ENCODE measurements around the gene LANCL1.

The LANCL1 gene

GRCh38 chr2:210460322-210461227, 16.0 kb downstream of the LANCL1 start:
- no peak for DNase-seq (ENCODE audit: low spot score)
- POLR2A ChIA-PET (ENCODE audit: low non-redundant PET), result no interaction called here
- no peak overlapping the region for H3K27ac ChIP-seq
- CTCF ChIA-PET, result no interaction called here
- TF ChIP-seq CTCF (conservative IDR thresholded peaks at IDR 0.05; ENCODE audit: low read depth), result no peak

DNA sequence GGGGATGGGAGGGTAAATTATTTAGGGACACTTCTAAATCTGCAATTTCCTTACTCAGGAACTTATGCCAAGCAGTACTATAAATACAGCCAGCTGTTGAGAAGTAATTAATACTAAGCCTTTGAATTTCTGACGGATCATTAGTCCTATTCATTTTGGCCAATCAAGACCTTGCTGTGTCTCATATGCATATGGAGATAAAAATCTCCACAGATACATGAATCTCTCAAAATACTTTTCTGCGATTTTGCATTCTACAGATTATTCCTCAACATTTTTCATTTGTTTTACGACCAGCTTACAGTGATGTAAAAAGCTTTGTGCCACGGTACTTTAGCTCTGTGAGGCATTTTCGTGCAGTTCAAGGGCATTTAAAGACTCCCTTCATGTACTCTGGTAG, 16.7 kb downstream of the LANCL1 start:
- no peak for TF ChIP-seq CTCF (conservative IDR thresholded peaks at IDR 0.05; ENCODE audit: low read depth)
- no peak overlapping the region for H3K27ac ChIP-seq
- CTCF ChIA-PET, result no interaction called here
- POLR2A ChIA-PET (ENCODE audit: low non-redundant PET), result no interaction called here
- DNase-seq (ENCODE audit: low spot score), result no peak

- ChIA-PET CTCF (no interaction called here), POLR2A (ENCODE audit: low non-redundant PET) (no interaction called here)
- no peak for DNase-seq (ENCODE audit: low spot score)
- no peak overlapping the region for H3K27ac ChIP-seq
- TF ChIP-seq CTCF (conservative IDR thresholded peaks at IDR 0.05; ENCODE audit: low read depth), result no peak
Measured at GRCh38 chr2:210459407-210459806, 17.2 kb downstream of the LANCL1 start.

GRCh38 chr2:210458395-210458794, 18.2 kb downstream of the LANCL1 start:
- H3K27ac ChIP-seq, result no peak overlapping the region
- no peak for TF ChIP-seq CTCF (conservative IDR thresholded peaks at IDR 0.05; ENCODE audit: low read depth)
- ChIA-PET CTCF (no interaction called here), POLR2A (ENCODE audit: low non-redundant PET) (no interaction called here)
- no peak for DNase-seq (ENCODE audit: low spot score)

- DNase-seq (ENCODE audit: low spot score), result no peak
- CTCF ChIA-PET, result no interaction called here
Measured at GRCh38 chr2:210456571-210456970, 20.0 kb downstream of the LANCL1 start.

GRCh38 chr2:210454336-210454735, 22.2 kb downstream of the LANCL1 start:
- no peak for TF ChIP-seq CTCF (conservative IDR thresholded peaks at IDR 0.05; ENCODE audit: low read depth)
- ChIA-PET POLR2A (ENCODE audit: low non-redundant PET) (no interaction called here), CTCF (no interaction called here)
- no peak for DNase-seq (ENCODE audit: low spot score)
- H3K27ac ChIP-seq, result no peak overlapping the region

More at GRCh38 chr2:210456571-210456970, 20.0 kb downstream of the LANCL1 start:
- POLR2A ChIA-PET (ENCODE audit: low non-redundant PET), result no interaction called here
- TF ChIP-seq CTCF (conservative IDR thresholded peaks at IDR 0.05; ENCODE audit: low read depth), result no peak
- no peak overlapping the region for H3K27ac ChIP-seq

All from RWPE1 (cell line).